Mesodermal cell (in vitro differentiated cells): ENCODE data around the gene PPP6R3.

Source experiments
- H3K27ac ChIP-seq: 2 replicates; pipeline ENCODE4 v1.7.0; 2013; ENCODE audit warnings: mild to moderate bottlenecking, low read depth, low read length, moderate library complexity; ENCODE audit not compliant: severe bottlenecking
- H3K36me3 ChIP-seq: 2 replicates; pipeline ENCODE4 v1.7.1; 2013; ENCODE audit warnings: mild to moderate bottlenecking, low read length, moderate library complexity; ENCODE audit not compliant: control insufficient read depth, insufficient read depth
- H3K4me1 ChIP-seq: one replicate; pipeline ENCODE4 v1.7.1; 2013; ENCODE audit warnings: mild to moderate bottlenecking, low read length; ENCODE audit not compliant: insufficient read depth, control insufficient read depth, poor library complexity, severe bottlenecking
- H3K4me3 ChIP-seq: 2 replicates; pipeline ENCODE4 v1.7.0; 2013; ENCODE audit warnings: low read length, control low read depth, mild to moderate bottlenecking; ENCODE audit not compliant: insufficient read depth, poor library complexity, severe bottlenecking; ENCODE audit errors: extremely low read depth
- H3K9me3 ChIP-seq: 2 replicates; pipeline ENCODE4 v1.7.1; 2013; ENCODE audit warnings: mild to moderate bottlenecking, low read length, moderate library complexity; ENCODE audit not compliant: control insufficient read depth
- WGBS, 2 experiments: methylation state at CpG; one replicate each; pipeline ENCODE4 v1.1.5; 2013; ENCODE audit warnings: missing lambda C conversion rate in 2 of 2; ENCODE audit not compliant: insufficient coverage in 2 of 2; 5-methylcytosine and 5-hydroxymethylcytosine counted together

PPP6R3 gene

GRCh38 chr11:68658661-68659060 lies 198.1 kb downstream of the PPP6R3 start:
- Histone ChIP-seq H3K9me3 (peaks cover 19% of the 10 kb centered on the region), H3K27ac (no peak overlapping the region), H3K4me3 (no peak overlapping the region), H3K36me3 (no peaks in the 10 kb centered on the region), H3K4me1 (no peaks in the 10 kb centered on the region)
- 91 to 95% methylated on average over 12 to 13 of the region's 13 CpGs for WGBS, 2 experiments

- Histone ChIP-seq H3K9me3 (peaks cover 19% of the 10 kb centered on the region), H3K4me3 (no peak overlapping the region), H3K27ac (no peak overlapping the region), H3K36me3 (no peaks in the 10 kb centered on the region), H3K4me1 (no peaks in the 10 kb centered on the region)
- 83 to 87% methylated on average over 18 of the region's 22 CpGs for WGBS, 2 experiments
Measured at GRCh38 chr11:68659158-68659921, 198.8 kb downstream of the PPP6R3 start.

- 89 to 97% methylated on average over 13 to 15 of the region's 18 CpGs for WGBS, 2 experiments
- H3K36me3 ChIP-seq, result no peaks in the 10 kb centered on the region
- no peak overlapping the region for H3K27ac ChIP-seq
- H3K9me3 ChIP-seq, result peaks cover 16% of the 10 kb centered on the region
- H3K4me1 ChIP-seq, result no peaks in the 10 kb centered on the region
- no peak overlapping the region for H3K4me3 ChIP-seq
Measured at GRCh38 chr11:68660066-68660810, 199.7 kb downstream of the PPP6R3 start.

GRCh38 chr11:68661014-68661413 lies 200.5 kb downstream of the PPP6R3 start:
- H3K9me3 ChIP-seq, result peaks cover 11% of the 10 kb centered on the region
- no peak overlapping the region for H3K27ac ChIP-seq
- 81 to 86% methylated on average over 14 to 15 of the region's 15 CpGs for WGBS, 2 experiments

GRCh38 chr11:68661697-68662603 lies 201.4 kb downstream of the PPP6R3 start:
- Histone ChIP-seq H3K36me3 (no peaks in the 10 kb centered on the region), H3K9me3 (peaks cover 11% of the 10 kb centered on the region), H3K4me3 (no peak overlapping the region), H3K27ac (no peak overlapping the region), H3K4me1 (no peaks in the 10 kb centered on the region)
- WGBS, 2 experiments, result 93 to 98% methylated on average over 6 to 8 of the region's 18 CpGs

More at GRCh38 chr11:68661014-68661413, 200.5 kb downstream of the PPP6R3 start:
- Histone ChIP-seq H3K36me3 (no peaks in the 10 kb centered on the region), H3K4me3 (no peak overlapping the region), H3K4me1 (no peaks in the 10 kb centered on the region)

- no peak overlapping the region for H3K4me3 ChIP-seq
- WGBS, 2 experiments, result 95 to 98% methylated on average over 14 to 18 of the region's 18 CpGs
- peaks cover 11% of the 10 kb centered on the region for H3K9me3 ChIP-seq
- no peaks in the 10 kb centered on the region for H3K36me3 ChIP-seq
- H3K4me1 ChIP-seq, result no peaks in the 10 kb centered on the region
- H3K27ac ChIP-seq, result no peak overlapping the region
Measured at GRCh38 chr11:68663482-68664010, 203.0 kb downstream of the PPP6R3 start.

GRCh38 chr11:68664141-68664540 lies 203.6 kb downstream of the PPP6R3 start:
- 93% methylated on average over 6 to 8 of the region's 9 CpGs for WGBS, 2 experiments
- no peak overlapping the region for H3K27ac ChIP-seq
- peaks cover 11% of the 10 kb centered on the region for H3K9me3 ChIP-seq
- H3K36me3 ChIP-seq, result no peaks in the 10 kb centered on the region
- H3K4me3 ChIP-seq, result no peak overlapping the region
- H3K4me1 ChIP-seq, result no peaks in the 10 kb centered on the region

- H3K27ac ChIP-seq, result no peak overlapping the region
- no peaks in the 10 kb centered on the region for H3K4me1 ChIP-seq
- 90 to 97% methylated on average over 4 to 7 of the region's 7 CpGs for WGBS, 2 experiments
- no peak overlapping the region for H3K4me3 ChIP-seq
- H3K36me3 ChIP-seq, result no peaks in the 10 kb centered on the region
- peaks cover 11% of the 10 kb centered on the region for H3K9me3 ChIP-seq
Measured at GRCh38 chr11:68664906-68665305, 204.4 kb downstream of the PPP6R3 start.
